Measurements from ENCODE around the gene PRR23E.

Gene PRR23E, protein sequence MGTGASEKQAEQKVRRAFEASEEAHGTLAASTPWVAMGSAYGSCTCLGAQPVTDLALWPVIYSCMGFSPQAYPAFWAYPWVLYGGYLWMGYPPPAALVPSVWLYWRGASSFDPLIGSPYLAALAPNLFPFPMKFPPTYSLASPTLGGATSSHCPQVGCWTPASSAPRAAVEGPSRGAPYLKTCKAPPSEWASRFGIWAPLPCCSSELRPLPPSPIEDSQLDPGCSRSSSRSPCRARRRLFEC

DNA sequence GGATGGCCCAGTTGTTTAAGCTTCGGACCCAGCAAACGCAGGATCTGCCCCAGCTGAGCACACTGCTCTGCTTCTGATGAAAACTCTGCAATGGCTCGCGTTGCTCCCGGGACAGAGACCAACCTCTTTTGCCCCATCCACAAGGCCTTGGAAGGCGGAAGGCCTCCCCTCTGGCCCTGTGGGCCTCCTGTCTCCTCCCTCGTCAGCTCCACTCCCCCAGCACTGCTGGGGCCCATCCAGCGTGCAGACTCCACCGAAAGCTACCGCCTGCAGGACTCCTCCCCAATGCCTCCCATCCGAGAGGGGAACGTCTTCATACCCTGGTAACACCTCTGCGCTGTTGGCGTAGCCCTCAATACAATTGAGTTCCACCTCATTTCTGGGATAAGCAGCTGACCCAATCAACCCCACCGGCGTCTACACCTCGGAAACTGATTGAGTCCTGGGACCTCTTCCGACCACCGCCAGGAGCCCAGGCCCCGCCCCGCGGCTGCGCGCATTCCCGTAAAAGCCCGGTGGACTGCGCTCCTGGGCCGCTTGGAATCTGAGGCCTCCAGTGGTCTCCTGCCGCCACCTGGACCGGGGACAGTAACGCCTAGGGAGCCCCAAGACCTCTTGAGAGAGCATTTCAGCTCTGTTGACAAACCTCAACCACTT lies at the start of gene PRR23E:
PRR23E (plus strand) TSS at position 556 of the 657 bp plus-strand sequence. CDS start 3,555 bp downstream, outside the sequence.
- DNase-seq (ENCODE audit: low read depth, low spot score) = no peak

- no peak for DNase-seq (ENCODE audit: low read depth, low spot score)
Measured at GRCh38 chr3:127143172-127143571, 49.8 kb upstream of the PRR23E start.

GRCh38 chr3:127144631-127145030 lies 48.3 kb upstream of the PRR23E start:
- DNase-seq (ENCODE audit: low read depth, low spot score) = no peak

- DNase-seq (ENCODE audit: low read depth, low spot score) = no peak
Measured at GRCh38 chr3:127145266-127145665, 47.7 kb upstream of the PRR23E start.

GRCh38 chr3:127147291-127147885 lies 45.5 kb upstream of the PRR23E start:
- DNase-seq (ENCODE audit: low read depth, low spot score) = no peak

- no peak for DNase-seq (ENCODE audit: low read depth, low spot score)
Measured at GRCh38 chr3:127149621-127150310, 43.2 kb upstream of the PRR23E start.

GRCh38 chr3:127150513-127151250 lies 42.2 kb upstream of the PRR23E start:
- no peak for DNase-seq (ENCODE audit: low read depth, low spot score)

DNA sequence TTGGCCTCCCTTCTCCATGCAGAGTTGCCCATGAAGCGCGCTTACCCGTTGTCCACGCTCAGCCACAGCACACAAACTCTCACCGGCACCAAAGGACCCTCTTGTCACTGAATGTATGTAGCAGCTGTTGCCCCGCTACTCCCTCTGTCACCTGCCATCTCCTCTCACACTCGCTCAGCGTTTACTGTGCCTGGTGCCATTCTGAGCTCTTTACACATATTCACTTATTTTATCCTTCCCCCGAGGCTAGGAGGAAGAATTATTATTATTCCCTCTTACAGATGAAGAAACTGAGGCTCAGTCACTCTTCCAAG lies 41.7 kb upstream of the PRR23E start:
- DNase-seq (ENCODE audit: low read depth, low spot score) = no peak

- no peak for DNase-seq (ENCODE audit: low read depth, low spot score)
Measured at GRCh38 chr3:127151992-127152650, 40.8 kb upstream of the PRR23E start.

GRCh38 chr3:127152684-127153505 lies 40.0 kb upstream of the PRR23E start:
- DNase-seq (ENCODE audit: low read depth, low spot score) = no peak

DNA sequence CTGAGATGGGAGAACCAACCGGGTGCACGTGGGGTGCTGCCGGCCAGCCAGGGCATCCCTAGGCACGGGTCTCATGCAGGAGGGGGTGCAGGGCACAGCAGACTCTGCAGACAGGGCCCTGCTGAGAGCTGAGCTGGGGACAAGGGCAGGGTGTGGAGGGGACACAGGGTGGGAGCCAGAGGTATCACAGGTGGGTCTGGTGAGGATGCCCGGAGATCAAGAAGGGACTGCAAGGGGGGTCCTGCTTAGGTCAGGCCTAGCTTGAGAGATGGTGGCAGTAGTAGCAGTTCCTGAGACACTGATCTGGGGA lies 39.5 kb upstream of the PRR23E start:
- no peak for DNase-seq (ENCODE audit: low read depth, low spot score)

DNA sequence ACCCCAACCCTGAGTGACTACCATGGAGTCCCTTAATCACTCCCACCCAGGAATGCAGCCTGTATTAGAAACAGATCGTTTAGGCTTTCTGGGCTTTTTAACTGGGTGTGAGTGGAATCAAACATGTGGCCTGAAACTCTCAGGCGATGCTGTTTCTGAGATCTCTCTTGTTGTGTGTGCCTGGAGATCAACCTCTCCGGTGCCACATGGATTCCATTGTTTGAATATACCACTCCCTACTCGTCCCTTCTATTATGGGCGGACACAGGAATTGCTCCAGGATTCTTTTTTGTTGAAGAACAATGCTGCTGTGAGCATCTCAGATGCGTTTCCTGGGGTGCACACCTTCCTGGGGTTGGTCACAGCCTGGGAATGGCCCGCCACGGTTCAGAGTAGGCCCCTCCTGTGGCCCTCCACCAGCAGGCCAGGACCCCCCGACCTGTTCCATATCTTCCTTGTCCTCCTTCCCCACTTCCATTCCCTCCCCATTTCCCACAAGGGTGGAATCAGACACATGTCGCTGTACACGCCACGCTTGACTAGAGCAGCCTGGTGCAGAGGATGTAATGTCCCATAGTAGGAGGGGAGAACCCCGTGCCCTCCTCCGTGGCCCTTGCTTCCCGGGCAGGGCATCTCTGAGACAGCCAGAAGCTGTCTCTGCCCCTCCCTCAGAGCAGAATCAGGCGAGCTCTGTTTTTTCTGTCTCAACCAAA lies 36.4 kb upstream of the PRR23E start:
- no peak for DNase-seq (ENCODE audit: low read depth, low spot score)

DNA sequence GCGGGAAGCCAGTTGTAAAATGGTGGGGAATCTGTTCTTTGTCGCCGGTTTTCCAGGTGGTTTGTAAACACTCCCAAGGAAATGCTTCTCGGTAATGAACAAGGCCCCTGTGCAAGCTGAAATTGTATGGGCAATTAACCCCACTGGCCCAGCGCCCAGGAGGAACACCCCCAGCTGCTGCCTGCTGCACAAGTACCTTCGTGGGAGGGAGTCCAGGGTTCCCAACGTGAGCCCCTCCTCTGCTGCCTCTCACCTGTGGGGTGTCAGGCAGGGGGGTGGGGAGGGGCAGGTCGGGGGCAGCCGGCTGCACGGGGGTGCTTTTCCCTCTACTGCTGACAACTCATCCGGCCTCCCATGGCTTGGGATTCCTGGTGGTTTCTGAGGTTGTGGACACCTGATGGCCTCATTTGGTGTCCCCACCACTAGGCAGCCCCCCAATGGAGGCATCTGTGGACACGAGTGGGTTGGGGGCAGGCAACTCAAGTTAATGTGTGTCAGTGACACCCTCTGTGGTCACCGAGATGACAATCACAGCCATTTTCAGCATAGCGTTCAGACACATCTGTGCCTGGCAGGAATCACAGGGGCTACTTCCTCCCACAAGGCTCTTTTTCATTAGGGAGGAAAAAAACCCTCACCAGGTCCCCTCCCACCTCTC lies 35.6 kb upstream of the PRR23E start:
- no peak for DNase-seq (ENCODE audit: low read depth, low spot score)

DNA sequence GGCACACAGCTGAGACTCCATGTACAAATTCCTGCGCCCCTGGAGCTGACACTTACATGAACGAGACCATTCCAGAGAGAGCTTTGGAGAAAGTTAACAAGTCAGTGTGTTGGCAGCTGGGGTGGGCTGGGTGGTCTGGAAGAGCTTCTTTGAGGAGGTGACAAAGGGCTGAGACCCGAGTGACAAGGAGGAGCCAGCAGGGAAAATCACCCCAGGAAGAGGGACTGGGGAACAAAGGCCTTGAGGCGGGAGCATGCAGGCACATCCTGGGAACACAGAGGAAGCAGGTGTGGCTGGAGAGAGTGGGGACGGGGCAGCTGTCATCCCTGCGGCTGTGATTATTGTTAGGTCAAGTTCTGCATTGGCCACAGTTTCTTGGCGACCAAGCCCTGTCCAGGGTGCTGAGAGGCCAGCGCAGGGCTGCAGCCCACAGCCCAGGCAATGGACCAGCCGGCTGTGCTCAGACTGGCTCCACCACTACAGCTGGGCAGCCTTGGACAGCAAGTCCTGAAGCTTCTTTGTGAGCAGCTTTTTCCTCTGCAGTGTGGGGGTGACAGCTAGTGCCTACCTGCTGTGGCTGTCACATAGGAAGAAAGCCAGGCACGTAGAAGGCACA lies 34.2 kb upstream of the PRR23E start:
- no peak for DNase-seq (ENCODE audit: low read depth, low spot score)

DNA sequence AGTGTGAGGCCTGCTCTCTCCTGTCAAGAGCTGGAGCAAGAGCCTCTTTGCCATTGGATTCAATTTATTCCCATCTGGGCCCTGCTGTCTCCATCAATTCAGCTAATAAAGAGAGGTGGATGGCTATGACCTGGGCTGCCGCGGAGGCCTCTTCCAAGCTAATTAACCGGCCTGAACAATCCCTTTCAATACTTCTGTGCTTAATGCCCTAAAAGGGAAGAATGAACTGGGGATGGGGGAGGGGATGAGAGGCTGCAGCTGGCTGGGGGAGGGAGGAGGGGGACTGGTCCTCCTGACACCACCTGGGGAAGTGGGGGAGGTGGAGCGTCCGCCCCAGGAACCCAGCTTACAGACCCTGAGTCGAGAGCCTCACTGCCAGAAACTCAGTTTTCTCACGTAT lies 33.4 kb upstream of the PRR23E start:
- DNase-seq (ENCODE audit: low read depth, low spot score) = no peak

- DNase-seq (ENCODE audit: low read depth, low spot score) = no peak
Measured at GRCh38 chr3:127161236-127161635, 31.7 kb upstream of the PRR23E start.

- no peak for DNase-seq (ENCODE audit: low read depth, low spot score)
Measured at GRCh38 chr3:127161973-127162579, 30.9 kb upstream of the PRR23E start.

GRCh38 chr3:127162947-127163645 lies 29.8 kb upstream of the PRR23E start:
- DNase-seq (ENCODE audit: low read depth, low spot score) = no peak
